Effector memory CD8-positive, alpha-beta T cell (primary cell): Measurements from ENCODE around the gene MRPS16.

Experiments used
- ATAC-seq: fragments of 150-1000 bp; cut with Tn5 transposase; replicated peaks from 2 replicates; pipeline ENCODE4 v1.10.0; 2021; ENCODE audit warnings: mild to moderate bottlenecking, moderate library complexity
- DNase-seq, 3 experiments: peaks; one replicate each; pipeline ENCODE4 v3.0.0; 2021
- H3K27ac Mint-ChIP-seq, 2 donors: one replicate each; pipeline ENCODE4 v1.8.0; 2022; ENCODE audit warnings: mild to moderate bottlenecking in 2 of 2, mixed read lengths in 2 of 2, moderate library complexity in 2 of 2
- H3K27me3 Mint-ChIP-seq, 2 donors: one replicate each; pipeline ENCODE4 v1.8.0; 2022; ENCODE audit warnings: mixed read lengths in 2 of 2
- H3K36me3 Mint-ChIP-seq: one replicate; pipeline ENCODE4 v1.8.0; 2022; ENCODE audit warnings: mild to moderate bottlenecking, moderate library complexity, mixed read lengths; ENCODE audit not compliant: insufficient read depth
- H3K4me1 Mint-ChIP-seq, 2 donors: one replicate each; pipeline ENCODE4 v1.8.0; 2022; ENCODE audit warnings: low read depth in 2 of 2, mixed read lengths in 2 of 2
- H3K4me3 Mint-ChIP-seq, 2 donors: one replicate each; pipeline ENCODE4 v1.8.0; 2022; ENCODE audit warnings: mild to moderate bottlenecking in 2 of 2, mixed read lengths in 2 of 2, moderate library complexity in 2 of 2
- H3K9me3 Mint-ChIP-seq, 2 donors: one replicate each; pipeline ENCODE4 v1.8.0; 2022; ENCODE audit warnings: mixed read lengths in 2 of 2

Gene MRPS16

DNA sequence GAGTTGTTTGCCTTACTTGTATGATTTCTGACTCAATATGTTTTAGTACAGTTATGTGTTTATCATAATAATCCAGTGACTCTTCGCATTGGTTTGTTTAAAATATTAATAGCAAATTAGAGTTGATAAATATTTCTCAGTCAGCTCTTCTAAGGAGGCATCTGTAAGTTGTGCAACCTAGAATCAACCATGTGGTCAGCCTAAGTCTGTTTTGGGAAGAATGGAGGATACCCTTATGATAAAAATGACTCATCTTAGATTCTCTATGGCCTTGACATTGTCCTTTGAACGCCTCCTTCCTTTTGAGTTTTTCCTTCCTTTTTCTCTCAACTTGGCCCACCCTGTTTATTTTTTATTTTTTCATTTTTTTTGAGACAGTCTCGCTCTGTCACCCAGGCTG, 24.2 kb downstream of the MRPS16 start:
- H3K36me3 Mint-ChIP-seq = peaks cover 3% of the 10 kb centered on the region
- H3K4me3 Mint-ChIP-seq = no peak overlapping the region
- no peaks in the 10 kb centered on the region for H3K9me3 Mint-ChIP-seq
- H3K27ac Mint-ChIP-seq = peak overlapping the region in 1 of 2 donors; percentile 87
- no peaks in the 10 kb centered on the region for H3K27me3 Mint-ChIP-seq
- H3K4me1 Mint-ChIP-seq = no peaks in the 10 kb centered on the region
- DNase-seq (no peak), ATAC-seq (no peak)

DNA sequence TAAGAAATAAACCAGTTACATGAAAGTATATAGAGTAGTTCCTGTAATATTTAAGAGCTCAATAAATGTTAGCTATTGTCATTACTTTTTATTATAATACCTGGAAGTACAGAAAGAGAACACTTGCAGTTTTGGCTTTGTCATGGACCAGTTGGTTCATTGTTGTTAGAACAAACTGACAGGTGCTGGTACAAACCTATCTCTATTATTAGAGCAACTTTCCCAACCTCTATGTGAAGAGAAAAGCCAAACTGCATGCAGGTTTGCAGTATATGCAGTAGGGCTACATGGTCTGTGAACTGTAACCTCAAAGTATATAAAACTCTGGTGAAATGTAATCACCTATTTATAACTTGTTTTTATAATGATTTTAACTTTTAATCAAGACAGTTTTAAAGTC, 25.8 kb downstream of the MRPS16 start:
- Mint-ChIP-seq H3K4me3 (no peak overlapping the region), H3K36me3 (peaks cover 3% of the 10 kb centered on the region), H3K9me3 (no peaks in the 10 kb centered on the region), H3K27me3 (no peaks in the 10 kb centered on the region), H3K4me1 (no peaks in the 10 kb centered on the region), H3K27ac (no peak overlapping the region)
- ATAC-seq (no peak), DNase-seq (no peak)

DNA sequence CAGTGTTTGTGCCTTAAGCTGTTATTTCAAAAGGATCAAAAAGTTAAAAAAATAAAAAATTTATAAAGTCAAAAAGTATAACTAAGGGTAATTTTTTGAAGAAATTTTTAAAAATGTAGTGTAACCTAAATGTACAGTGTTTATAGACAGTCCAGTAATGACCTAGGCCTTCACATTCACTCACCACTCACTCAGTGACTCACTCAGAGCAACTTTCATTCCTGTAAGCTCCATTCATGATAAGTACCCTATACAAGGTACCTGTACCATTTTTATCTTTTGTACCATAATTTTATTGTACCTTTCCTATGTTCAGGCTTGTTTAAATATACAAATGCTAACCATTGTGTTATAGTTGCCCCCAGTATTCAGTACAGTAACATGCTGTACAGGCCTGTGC, 26.9 kb downstream of the MRPS16 start:
- Mint-ChIP-seq H3K9me3 (no peaks in the 10 kb centered on the region), H3K4me1 (no peaks in the 10 kb centered on the region), H3K4me3 (no peak overlapping the region), H3K36me3 (no peaks in the 10 kb centered on the region), H3K27me3 (no peaks in the 10 kb centered on the region), H3K27ac (no peak overlapping the region)
- ATAC-seq (no peak), DNase-seq (no peak)

DNA sequence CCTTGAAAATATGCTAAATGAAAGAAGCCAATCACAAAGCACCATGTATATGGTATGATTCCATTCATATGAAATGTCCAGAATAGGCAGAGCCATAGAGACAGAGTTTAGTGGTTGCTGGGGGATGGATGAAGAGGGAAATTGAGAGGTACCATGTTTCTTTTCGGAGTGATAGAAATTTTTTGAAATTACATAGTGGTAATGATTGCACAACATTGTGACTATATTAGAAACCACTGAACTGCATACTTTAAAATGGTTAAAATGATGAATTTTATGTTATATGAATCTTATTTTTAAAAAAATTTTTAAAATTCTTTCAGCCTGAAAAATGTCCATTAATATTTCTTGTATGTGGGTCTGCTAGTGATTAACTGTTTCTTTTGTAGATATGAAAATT, 31.5 kb downstream of the MRPS16 start:
- ATAC-seq (no peak), DNase-seq (no peak)
- Mint-ChIP-seq H3K4me1 (no peaks in the 10 kb centered on the region), H3K36me3 (no peaks in the 10 kb centered on the region), H3K27ac (no peak overlapping the region), H3K27me3 (no peaks in the 10 kb centered on the region), H3K9me3 (no peaks in the 10 kb centered on the region), H3K4me3 (no peak overlapping the region)

DNA sequence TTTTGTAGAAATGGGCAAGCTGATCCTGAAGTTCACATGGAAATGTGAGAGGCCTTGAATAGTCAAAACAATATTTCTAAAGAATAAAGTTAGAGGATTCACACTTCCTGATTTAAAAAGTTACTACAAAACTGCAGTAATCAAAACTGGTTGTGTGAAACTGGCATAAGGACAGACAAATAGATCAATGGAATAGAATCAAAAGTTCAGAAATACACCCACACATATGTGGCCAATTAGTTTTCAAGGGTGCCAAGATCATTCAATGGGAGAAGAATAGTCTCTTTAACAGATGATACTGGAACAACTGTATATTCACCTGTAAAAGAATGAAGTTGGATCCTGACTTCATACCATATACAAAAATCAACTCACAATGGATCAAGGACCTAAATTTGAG, 33.1 kb downstream of the MRPS16 start:
- H3K4me1 Mint-ChIP-seq = no peaks in the 10 kb centered on the region
- no peak for ATAC-seq
- no peak for DNase-seq
- H3K27ac Mint-ChIP-seq = no peak overlapping the region
- no peaks in the 10 kb centered on the region for H3K36me3 Mint-ChIP-seq
- H3K27me3 Mint-ChIP-seq = no peaks in the 10 kb centered on the region
- H3K9me3 Mint-ChIP-seq = no peaks in the 10 kb centered on the region
- H3K4me3 Mint-ChIP-seq = no peak overlapping the region

DNA sequence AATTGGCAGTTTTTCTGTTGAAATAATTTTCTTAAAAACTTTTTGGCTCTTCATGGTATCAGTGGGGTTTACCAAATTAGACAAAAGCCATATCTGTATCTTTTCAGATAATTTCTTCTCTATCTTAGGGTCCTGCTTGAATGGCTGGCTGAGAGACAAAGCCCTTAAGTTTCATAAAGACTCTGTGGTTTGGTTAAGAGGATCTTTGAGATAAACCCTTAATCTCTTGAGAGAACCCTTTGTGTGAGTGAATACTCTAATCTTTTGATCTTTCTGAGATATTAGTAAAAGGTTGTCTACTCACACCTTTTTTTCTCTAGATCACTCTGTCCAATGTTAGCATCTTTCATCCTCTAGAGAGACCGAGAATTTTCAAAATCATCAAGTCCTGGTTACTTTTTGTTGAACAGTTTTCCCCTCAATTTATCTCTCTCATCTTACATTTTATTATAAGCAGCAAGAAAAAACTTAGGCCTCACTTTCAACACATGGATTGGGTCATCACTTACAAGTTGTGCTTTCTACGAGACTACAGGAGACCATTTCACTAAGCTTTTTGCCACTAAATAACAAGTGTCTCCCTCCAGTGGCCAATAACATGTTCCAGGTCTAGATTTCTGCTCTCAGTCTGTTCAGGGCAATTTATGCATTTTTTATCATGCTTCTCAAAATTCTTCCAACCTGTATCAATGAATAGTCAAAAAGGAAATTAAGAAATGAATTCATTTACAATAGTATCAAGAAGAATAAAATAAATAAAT, 33.8 kb downstream of the MRPS16 start:
- H3K36me3 Mint-ChIP-seq = no peaks in the 10 kb centered on the region
- H3K4me1 Mint-ChIP-seq = no peaks in the 10 kb centered on the region
- H3K4me3 Mint-ChIP-seq = no peak overlapping the region
- no peak overlapping the region for H3K27ac Mint-ChIP-seq
- no peak for ATAC-seq
- no peak for DNase-seq
- H3K9me3 Mint-ChIP-seq = no peaks in the 10 kb centered on the region
- H3K27me3 Mint-ChIP-seq = no peaks in the 10 kb centered on the region

DNA sequence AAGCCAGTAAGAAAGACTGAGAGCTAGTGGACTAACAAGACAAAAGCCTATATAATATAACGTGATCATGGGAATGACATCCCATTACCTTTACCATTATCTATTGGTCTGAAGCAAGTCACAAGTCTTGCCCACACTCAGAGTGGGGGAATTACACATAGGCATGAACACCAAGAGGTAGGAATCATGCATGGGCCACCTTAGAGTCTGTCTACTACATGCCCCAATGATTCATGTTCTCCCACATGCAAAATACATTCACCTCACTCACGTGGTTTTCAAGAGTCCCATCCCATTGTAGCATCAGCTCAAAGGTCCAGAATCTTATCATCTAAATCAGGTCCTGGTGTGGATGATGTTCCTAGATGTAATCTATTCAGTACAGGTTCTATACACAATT, 34.8 kb downstream of the MRPS16 start:
- ATAC-seq (no peak), DNase-seq (no peak)
- no peaks in the 10 kb centered on the region for H3K27me3 Mint-ChIP-seq
- no peak overlapping the region for H3K4me3 Mint-ChIP-seq
- no peaks in the 10 kb centered on the region for H3K4me1 Mint-ChIP-seq
- H3K36me3 Mint-ChIP-seq = no peaks in the 10 kb centered on the region
- no peak overlapping the region for H3K27ac Mint-ChIP-seq
- no peaks in the 10 kb centered on the region for H3K9me3 Mint-ChIP-seq

DNA sequence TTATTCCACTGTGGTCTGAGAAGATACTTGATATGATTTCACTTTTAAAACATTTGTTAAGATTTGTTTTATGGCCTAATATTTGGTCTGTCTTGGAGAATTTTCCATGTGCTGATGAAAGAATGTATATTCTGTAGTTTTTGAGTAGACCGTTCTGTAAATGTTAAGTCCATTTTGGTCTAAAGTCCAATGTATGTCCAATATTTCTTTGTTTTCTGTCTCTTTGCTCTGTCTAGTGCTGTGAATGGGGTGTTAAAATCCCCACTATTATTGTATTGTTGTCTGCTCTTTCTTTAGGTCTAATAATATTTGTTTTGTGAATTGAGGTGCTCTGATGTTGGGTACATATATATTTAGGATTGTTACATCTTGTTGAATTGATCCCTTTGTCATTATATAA, 36.7 kb downstream of the MRPS16 start:
- Mint-ChIP-seq H3K4me3 (no peak overlapping the region), H3K9me3 (no peaks in the 10 kb centered on the region), H3K36me3 (peaks cover 3% of the 10 kb centered on the region)

DNA sequence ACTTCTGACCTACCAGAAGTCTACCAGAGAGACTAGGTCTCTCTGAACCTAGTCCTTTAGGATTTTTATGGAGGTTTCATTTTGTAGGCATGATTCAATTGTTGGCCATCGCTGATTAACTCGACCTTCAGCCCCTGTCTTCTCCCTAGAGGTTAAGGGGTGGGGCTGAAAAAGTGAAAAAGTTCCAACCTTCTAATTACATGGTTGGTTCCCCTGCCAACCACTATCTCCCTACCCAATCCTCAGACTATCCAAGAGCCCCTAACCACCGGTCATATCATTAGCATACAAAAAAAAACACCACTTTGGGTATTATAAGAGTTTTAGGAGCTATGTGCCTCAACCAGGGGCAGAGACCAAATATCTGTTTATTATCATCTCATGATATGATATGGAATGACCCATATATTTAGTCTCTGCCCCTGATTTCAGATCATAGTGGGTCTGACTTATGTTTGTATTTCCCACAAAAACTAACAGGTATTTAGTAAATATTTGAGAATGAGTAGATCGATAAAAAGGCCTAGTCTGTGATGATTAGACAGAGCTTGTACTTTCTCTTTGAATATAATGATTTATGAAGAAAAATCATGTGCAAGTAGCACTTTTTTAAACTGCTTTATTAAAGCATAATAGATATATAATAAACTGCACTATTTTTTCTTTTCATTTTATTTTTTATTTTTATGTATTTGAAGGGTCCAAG, 41.2 kb downstream of the MRPS16 start:
- no peaks in the 10 kb centered on the region for H3K27me3 Mint-ChIP-seq
- H3K27ac Mint-ChIP-seq = no peak overlapping the region
- ATAC-seq (no peak), DNase-seq (no peak)
- H3K36me3 Mint-ChIP-seq = peaks cover 12% of the 10 kb centered on the region
- H3K9me3 Mint-ChIP-seq = no peaks in the 10 kb centered on the region
- no peaks in the 10 kb centered on the region for H3K4me1 Mint-ChIP-seq
- H3K4me3 Mint-ChIP-seq = no peak overlapping the region

More for the DNA sequence above, 36.7 kb downstream of the MRPS16 start:
- ATAC-seq = no peak
- Mint-ChIP-seq H3K4me1 (no peaks in the 10 kb centered on the region), H3K27ac (no peak overlapping the region), H3K27me3 (no peaks in the 10 kb centered on the region)
- no peak for DNase-seq

DNA sequence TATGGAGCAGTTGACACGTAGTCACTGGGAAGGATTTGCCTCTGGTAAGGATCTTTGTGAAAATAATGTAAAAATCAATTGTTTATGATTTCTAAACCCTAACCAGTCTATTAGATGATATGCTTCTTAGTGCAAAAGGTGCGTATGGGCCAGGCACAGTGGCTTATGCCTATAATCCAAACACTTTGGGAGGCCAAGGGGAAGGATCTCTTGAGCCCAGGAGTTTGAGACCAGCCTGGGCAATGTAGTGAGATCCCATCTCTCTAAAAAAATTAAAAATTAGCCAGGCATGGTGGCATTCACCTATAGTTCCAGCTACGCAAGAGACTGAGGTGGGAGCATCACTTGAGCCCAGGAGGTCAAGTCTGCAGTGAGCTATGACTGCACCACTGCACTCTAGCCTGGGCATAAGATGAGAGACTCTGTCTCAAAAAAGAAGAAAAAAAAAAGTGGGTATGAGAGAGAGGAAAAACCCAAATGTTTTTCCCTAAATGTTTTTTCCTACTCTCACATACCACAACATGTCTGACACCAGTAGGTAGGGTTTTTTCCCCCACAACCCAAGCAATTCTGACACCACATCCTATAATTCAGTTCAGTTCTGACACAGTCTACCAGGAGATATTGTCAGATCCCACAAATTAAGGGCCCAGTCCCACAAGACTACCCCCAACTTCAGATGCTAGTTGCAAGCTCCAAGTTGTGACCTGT, 41.9 kb downstream of the MRPS16 start:
- Mint-ChIP-seq H3K27ac (no peak overlapping the region), H3K9me3 (no peaks in the 10 kb centered on the region), H3K4me1 (no peaks in the 10 kb centered on the region), H3K27me3 (no peaks in the 10 kb centered on the region), H3K36me3 (peaks cover 12% of the 10 kb centered on the region), H3K4me3 (no peak overlapping the region)
- DNase-seq = no peak
- no peak for ATAC-seq

DNA sequence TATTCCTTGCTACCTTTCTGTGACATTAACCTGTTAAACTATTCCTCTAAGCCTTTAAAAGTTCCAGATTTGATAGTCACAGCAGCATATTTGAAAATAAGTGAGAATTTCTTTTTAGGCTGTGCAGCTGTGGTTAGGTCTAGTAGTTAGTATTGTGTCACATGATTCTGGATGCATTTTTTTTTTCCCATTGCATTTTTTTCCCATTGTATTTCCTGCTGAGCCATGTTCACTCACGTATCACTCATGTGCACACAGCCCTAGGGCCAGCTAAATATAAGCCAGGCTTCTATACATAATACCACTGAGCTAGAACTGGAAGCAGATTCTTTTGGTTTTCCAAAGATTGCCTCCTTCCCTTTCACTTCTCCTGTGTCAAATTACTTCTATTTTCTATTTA, 42.7 kb downstream of the MRPS16 start:
- Mint-ChIP-seq H3K36me3 (peaks cover 12% of the 10 kb centered on the region), H3K4me1 (no peaks in the 10 kb centered on the region), H3K27ac (no peak overlapping the region), H3K27me3 (no peaks in the 10 kb centered on the region), H3K9me3 (no peaks in the 10 kb centered on the region), H3K4me3 (no peak overlapping the region)
- DNase-seq (no peak), ATAC-seq (no peak)

DNA sequence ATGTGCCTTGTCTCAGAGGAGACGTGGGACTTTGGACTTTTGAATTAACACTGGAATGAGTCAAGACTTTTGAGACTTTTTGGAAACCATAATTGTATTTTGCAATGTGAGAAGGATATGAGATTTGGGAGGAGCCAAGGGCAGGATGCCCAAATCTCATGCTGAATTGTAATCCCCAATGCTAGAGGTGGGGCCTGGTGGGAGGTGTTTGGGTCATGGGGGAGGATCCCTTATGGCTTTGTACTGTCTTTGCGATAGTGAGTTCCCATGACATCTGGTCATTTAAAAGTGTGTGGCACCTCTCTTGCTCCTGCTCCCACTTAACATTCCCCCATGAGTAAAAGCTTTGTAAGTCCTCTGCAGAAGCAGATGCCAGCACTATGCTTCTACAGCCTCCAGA, 44.6 kb downstream of the MRPS16 start:
- Mint-ChIP-seq H3K4me1 (no peaks in the 10 kb centered on the region), H3K27me3 (no peaks in the 10 kb centered on the region), H3K27ac (no peak overlapping the region), H3K9me3 (no peaks in the 10 kb centered on the region), H3K4me3 (no peak overlapping the region), H3K36me3 (peaks cover 12% of the 10 kb centered on the region)
- ATAC-seq = no peak
- DNase-seq = no peak

DNA sequence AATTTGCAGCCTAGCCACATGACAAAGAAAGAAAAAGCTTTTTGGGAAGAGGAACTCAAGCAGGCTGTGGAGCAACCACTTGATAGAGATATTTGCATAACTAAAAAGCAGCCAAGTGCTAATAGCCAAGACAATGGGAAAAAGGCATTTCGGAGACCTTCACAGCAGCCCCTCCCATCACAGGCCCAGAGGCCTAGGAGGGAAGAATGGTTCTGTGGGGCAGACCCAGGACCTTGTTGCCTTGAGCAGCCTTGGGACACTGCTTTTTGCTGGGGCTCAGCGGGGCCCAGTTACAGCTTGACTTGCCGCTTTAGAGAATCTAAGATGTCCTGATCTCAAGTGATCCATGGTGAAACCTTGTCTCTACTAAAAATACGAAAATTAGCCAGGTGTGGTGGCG, 46.1 kb downstream of the MRPS16 start:
- no peak overlapping the region for H3K27ac Mint-ChIP-seq
- H3K4me1 Mint-ChIP-seq = no peaks in the 10 kb centered on the region
- DNase-seq = no peak
- H3K27me3 Mint-ChIP-seq = no peaks in the 10 kb centered on the region
- H3K36me3 Mint-ChIP-seq = peaks cover 9% of the 10 kb centered on the region
- ATAC-seq = no peak
- no peaks in the 10 kb centered on the region for H3K9me3 Mint-ChIP-seq
- no peak overlapping the region for H3K4me3 Mint-ChIP-seq

DNA sequence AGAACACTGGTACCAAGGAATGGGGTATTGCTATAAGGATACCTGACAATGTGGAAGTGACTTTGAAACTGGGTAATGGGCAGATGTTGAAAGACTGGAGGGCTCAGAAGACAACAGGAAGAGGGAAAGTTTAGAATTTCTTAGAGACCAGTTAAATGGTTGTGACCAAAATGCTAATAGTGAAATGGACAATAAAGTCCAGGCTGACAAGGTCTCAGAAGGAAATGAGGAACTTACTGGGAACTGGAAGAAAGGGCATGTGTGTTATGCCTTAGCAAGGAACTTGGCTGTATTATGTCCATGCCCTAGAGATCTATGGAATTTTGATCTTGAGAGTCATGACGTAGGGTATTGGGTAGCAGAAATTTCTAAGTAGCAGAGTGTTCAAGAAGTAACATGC, 46.6 kb downstream of the MRPS16 start:
- Mint-ChIP-seq H3K4me1 (no peaks in the 10 kb centered on the region), H3K27me3 (no peaks in the 10 kb centered on the region), H3K9me3 (no peaks in the 10 kb centered on the region), H3K36me3 (peaks cover 9% of the 10 kb centered on the region), H3K4me3 (no peak overlapping the region), H3K27ac (no peak overlapping the region)
- DNase-seq (no peak), ATAC-seq (no peak)
